SH-SY5Y (cell line): ENCODE results near the gene TMEM208.

Source experiments
- GATA2 ChIP-seq: IDR thresholded peaks from 2 replicates; pipeline ENCODE4 v1.6.1; 2011; ENCODE audit warnings: mild to moderate bottlenecking, low read depth, low read length
- GATA3 ChIP-seq: IDR thresholded peaks from 2 replicates; pipeline ENCODE4 v1.6.1; 2011; ENCODE audit warnings: low read depth, mild to moderate bottlenecking, low read length, moderate library complexity

The TMEM208 gene

GRCh38 chr16:67275321-67275720 lies 48.4 kb downstream of the TMEM208 start:
- no peak for TF ChIP-seq GATA2
- TF ChIP-seq GATA3: no peak

GRCh38 chr16:67277294-67277998 lies 50.5 kb downstream of the TMEM208 start:
- TF ChIP-seq GATA2: no peak
- no peak for TF ChIP-seq GATA3

- TF ChIP-seq GATA3 (no peak), GATA2 (no peak)
These were observed 51.3 kb downstream of the TMEM208 start for GRCh38 chr16:67277999-67278772.
